ENCODE results near the gene PFKFB4. TPM values are rescaled to one million over a fixed set of nuclear protein-coding genes. Genes with fewer than 3 reads are reported as not detected.

The PFKFB4 gene
- total RNA-seq, 1 experiment from 2014 or later, result 7.6 TPM

Other genes starting within 250 kb of the PFKFB4 start
- gene SPINK8, start 223.1 kb downstream of the PFKFB4 start, total RNA-seq (2014; rRNA removed; shearing (Covaris generic)), result not detected in 2 replicates
- gene FBXW12, start 184.6 kb downstream of the PFKFB4 start, total RNA-seq (2014; rRNA removed; shearing (Covaris generic)), result not detected in 2 replicates
- 24.9 and 66.5 TPM in 2 replicates for gene PLXNB1, start 126.7 kb downstream of the PFKFB4 start, total RNA-seq (2014; rRNA removed; shearing (Covaris generic))
- gene CCDC51, start 116.7 kb downstream of the PFKFB4 start, total RNA-seq (2014; rRNA removed; shearing (Covaris generic)), result 42.7 and 49.8 TPM in 2 replicates
- gene TMA7, start 116.5 kb downstream of the PFKFB4 start, total RNA-seq (2014; rRNA removed; shearing (Covaris generic)), result 556 and 560 TPM in 2 replicates
- gene ATRIP, start 110.1 kb downstream of the PFKFB4 start, total RNA-seq (2014; rRNA removed; shearing (Covaris generic)), result 8.1 and 14.6 TPM in 2 replicates
- gene SHISA5, start 52.6 kb downstream of the PFKFB4 start, total RNA-seq (2014; rRNA removed; shearing (Covaris generic)), result 143 and 147 TPM in 2 replicates
- 1.3 and 5.0 TPM in 2 replicates for gene UCN2, start 7.0 kb upstream of the PFKFB4 start, total RNA-seq (2014; rRNA removed; shearing (Covaris generic))
- 105 and 128 TPM in 2 replicates for gene COL7A1, start 38.5 kb upstream of the PFKFB4 start, total RNA-seq (2014; rRNA removed; shearing (Covaris generic))
- gene UQCRC1, start 52.8 kb upstream of the PFKFB4 start, total RNA-seq (2014; rRNA removed; shearing (Covaris generic)), result 485 and 565 TPM in 2 replicates
- not detected in 2 replicates for gene TMEM89, start 65.0 kb upstream of the PFKFB4 start, total RNA-seq (2014; rRNA removed; shearing (Covaris generic))
- 16.9 and 17.5 TPM in 2 replicates for gene SLC26A6, start 78.7 kb upstream of the PFKFB4 start, total RNA-seq (2014; rRNA removed; shearing (Covaris generic))
- gene CELSR3, start 106.1 kb upstream of the PFKFB4 start, total RNA-seq (2014; rRNA removed; shearing (Covaris generic)), result 4.9 and 5.8 TPM in 2 replicates
- gene NCKIPSD, start 129.1 kb upstream of the PFKFB4 start, total RNA-seq (2014; rRNA removed; shearing (Covaris generic)), result 23.6 and 37.7 TPM in 2 replicates
- 64.1 and 73.4 TPM in 2 replicates for gene IP6K2, start 160.4 kb upstream of the PFKFB4 start, total RNA-seq (2014; rRNA removed; shearing (Covaris generic))